H9 (cell line): ENCODE measurements around the gene IPPK. TPM values are rescaled to one million over a fixed set of nuclear protein-coding genes. Genes with fewer than 3 reads are reported as not detected.

ENCODE experiments used
- DNase-seq: peaks from one replicate; pipeline ENCODE4 v3.0.0-alpha.2; 2017
- H2AFZ ChIP-seq: one replicate; pipeline ENCODE4 v1.6.1; 2013; ENCODE audit warnings: mild to moderate bottlenecking, low read length, control low read depth, moderate library complexity
- H2AK5ac ChIP-seq: 2 replicates; pipeline ENCODE4 v1.6.1; 2013; ENCODE audit warnings: low read length, control low read depth, mixed read lengths; ENCODE audit not compliant: insufficient read length
- H2BK120ac ChIP-seq: one replicate; pipeline ENCODE4 v1.6.1; 2013; ENCODE audit warnings: low read depth, mild to moderate bottlenecking, low read length, control low read depth, inconsistent platforms; ENCODE audit not compliant: poor library complexity, severe bottlenecking
- H2BK12ac ChIP-seq: 2 replicates; pipeline ENCODE4 v1.6.1; 2013; ENCODE audit warnings: low read length, control low read depth, mixed read lengths, low read depth; ENCODE audit not compliant: insufficient read length
- H2BK15ac ChIP-seq: 2 replicates; pipeline ENCODE4 v1.6.1; 2013; ENCODE audit warnings: low read depth, low read length, control low read depth
- H2BK20ac ChIP-seq: one replicate; pipeline ENCODE4 v1.6.1; 2013; ENCODE audit warnings: low read depth, mild to moderate bottlenecking, low read length, control low read depth, inconsistent platforms; ENCODE audit not compliant: poor library complexity, severe bottlenecking
- H2BK5ac ChIP-seq: 2 replicates; pipeline ENCODE4 v1.6.1; 2013; ENCODE audit warnings: low read length, control low read depth, mixed read lengths; ENCODE audit not compliant: insufficient read length
- H3K14ac ChIP-seq: 2 replicates; pipeline ENCODE4 v1.6.1; 2013; ENCODE audit warnings: low read length, control low read depth; ENCODE audit not compliant: insufficient read depth
- H3K18ac ChIP-seq: 2 replicates; pipeline ENCODE4 v1.6.1; 2013; ENCODE audit warnings: low read depth, mild to moderate bottlenecking, mixed read lengths, low read length, control low read depth; ENCODE audit not compliant: insufficient read length
- H3K23ac ChIP-seq: 2 replicates; pipeline ENCODE4 v1.6.1; 2013; ENCODE audit warnings: low read length, control low read depth, mixed read lengths, low read depth; ENCODE audit not compliant: insufficient read length
- H3K23me2 ChIP-seq: 2 replicates; pipeline ENCODE4 v1.6.1; 2013; ENCODE audit warnings: low read depth, mild to moderate bottlenecking, mixed read lengths, low read length, control low read depth; ENCODE audit not compliant: insufficient read length, poor library complexity, severe bottlenecking
- H3K27ac ChIP-seq: 2 replicates; pipeline ENCODE4 v1.5.1; 2013; ENCODE audit warnings: low read length, control low read depth, mixed read lengths, low read depth; ENCODE audit not compliant: insufficient read length
- H3K27me3 ChIP-seq: 2 replicates; pipeline ENCODE4 v1.6.1; 2013; ENCODE audit warnings: low read length, control low read depth, inconsistent platforms; ENCODE audit not compliant: insufficient read depth
- H3K4ac ChIP-seq: 2 replicates; pipeline ENCODE4 v1.6.1; 2013; ENCODE audit warnings: low read depth, mild to moderate bottlenecking, control low read depth, inconsistent platforms, low read length, moderate library complexity
- H3K4me1 ChIP-seq: 2 replicates; pipeline ENCODE4 v1.6.1; 2013; ENCODE audit warnings: low read length, control low read depth, inconsistent platforms; ENCODE audit not compliant: insufficient read depth
- H3K4me2 ChIP-seq: 2 replicates; pipeline ENCODE4 v1.6.1; 2013; ENCODE audit warnings: low read length, control low read depth, mixed read lengths; ENCODE audit not compliant: insufficient read length, insufficient read depth
- H3K56ac ChIP-seq: 2 replicates; pipeline ENCODE4 v1.6.1; 2013; ENCODE audit warnings: low read depth, mild to moderate bottlenecking, mixed read lengths, low read length, control low read depth; ENCODE audit not compliant: insufficient read length
- H3K79me1 ChIP-seq: 2 replicates; pipeline ENCODE4 v1.6.1; 2013; ENCODE audit warnings: low read depth, mild to moderate bottlenecking, moderate library complexity, low read length, control low read depth, inconsistent platforms; ENCODE audit not compliant: insufficient read depth, poor library complexity, severe bottlenecking
- H3K79me2 ChIP-seq: 2 replicates; pipeline ENCODE4 v1.6.1; 2013; ENCODE audit warnings: low read length, control low read depth, inconsistent platforms; ENCODE audit not compliant: insufficient read depth
- H3K9ac ChIP-seq: 2 replicates; pipeline ENCODE4 v1.6.1; 2013; ENCODE audit warnings: low read length, control low read depth, mixed read lengths; ENCODE audit not compliant: insufficient read length; ENCODE audit errors: extremely low read depth
- H3K9me3 ChIP-seq: one replicate; pipeline ENCODE4 v1.6.1; 2013; ENCODE audit warnings: low read depth, low read length, inconsistent platforms; ENCODE audit not compliant: control insufficient read depth
- H3T11ph ChIP-seq: one replicate; pipeline ENCODE4 v1.6.1; 2013; ENCODE audit warnings: mild to moderate bottlenecking, low read length, control low read depth, inconsistent platforms
- H4K20me1 ChIP-seq: one replicate; pipeline ENCODE4 v1.6.1; 2013; ENCODE audit not compliant: control insufficient read depth, insufficient read length, insufficient read depth
- H4K5ac ChIP-seq: 2 replicates; pipeline ENCODE4 v1.6.1; 2013; ENCODE audit warnings: low read depth, mild to moderate bottlenecking, mixed read lengths, low read length, control low read depth; ENCODE audit not compliant: insufficient read length
- H4K8ac ChIP-seq: replicated peaks from 2 replicates; pipeline ENCODE4 v1.6.1; 2013; ENCODE audit warnings: low read length, control low read depth, mixed read lengths, low read depth; ENCODE audit not compliant: insufficient read length
- H4K91ac ChIP-seq: 2 replicates; pipeline ENCODE4 v1.6.1; 2013; ENCODE audit warnings: low read depth, mild to moderate bottlenecking, moderate library complexity, mixed read lengths, low read length, control low read depth; ENCODE audit not compliant: insufficient read length
- H3K27ac Mint-ChIP-seq, 3 experiments: 2 replicates in 2 of 3; 3 replicates in 1 of 3; pipeline ENCODE4 v1.8.0; 2020 to 2021; ENCODE audit warnings: mixed read lengths in 3 of 3, mild to moderate bottlenecking in 1 of 3, moderate library complexity in 1 of 3
- H3K27me3 Mint-ChIP-seq: 2 replicates; pipeline ENCODE4 v1.8.0; 2021; ENCODE audit warnings: low read depth, mild to moderate bottlenecking, moderate library complexity, mixed read lengths
- H3K36me3 Mint-ChIP-seq, 3 experiments: 2 replicates in 2 of 3; 3 replicates in 1 of 3; pipeline ENCODE4 v1.8.0; 2020 to 2021; ENCODE audit warnings: low read depth in 3 of 3, mixed read lengths in 3 of 3; ENCODE audit not compliant: insufficient read depth in 1 of 3
- H3K4me1 Mint-ChIP-seq, 2 experiments: 2 replicates each; pipeline ENCODE4 v1.8.0; 2020; ENCODE audit warnings: mixed read lengths in 2 of 2
- H3K4me3 Mint-ChIP-seq, 2 experiments: 2 replicates in 1 of 2; 3 replicates in 1 of 2; pipeline ENCODE4 v1.8.0; 2020 to 2021; ENCODE audit warnings: mild to moderate bottlenecking in 2 of 2, mixed read lengths in 2 of 2, moderate library complexity in 1 of 2
- H3K9me3 Mint-ChIP-seq, 2 experiments: 2 replicates in 1 of 2; 3 replicates in 1 of 2; pipeline ENCODE4 v1.8.0; 2020; ENCODE audit warnings: mild to moderate bottlenecking in 2 of 2, mixed read lengths in 2 of 2, moderate library complexity in 1 of 2
- CTCF ChIP-seq: fragments of 200-600 bp; sonication (generic); conservative IDR thresholded peaks from 3 replicates; pipeline ENCODE4 v1.8.0; 2021; ENCODE audit warnings: antibody characterized with exemption, mild to moderate bottlenecking
- WGBS: extraction: QIAGEN DNeasy Blood & Tissue Kit; methylation state at CpG from one replicate; pipeline ENCODE4 v1.1.7; 2013; ENCODE audit warnings: missing lambda C conversion rate, low lambda C conversion rate, mixed read lengths; ENCODE audit not compliant: insufficient read length; ENCODE audit errors: extremely low coverage; 5-methylcytosine and 5-hydroxymethylcytosine counted together
- total RNA-seq: library from RNA; stranded (reverse); gene quantifications from 2 replicates; pipeline ENCODE4 v1.2.1, GENCODE V29; 2021

IPPK gene
- total RNA-seq, 1 experiment from 2014 or later: 10.7 TPM

- TF ChIP-seq CTCF: no peak
- Histone ChIP-seq H4K20me1 (no peaks in the 10 kb centered on the region), H3K18ac (no peak overlapping the region), H2BK12ac (no peak overlapping the region), H3K4me2 (no peak overlapping the region), H2BK120ac (no peak overlapping the region), H2AK5ac (no peak overlapping the region), H4K5ac (no peak overlapping the region), H3T11ph (no peak overlapping the region), H3K9me3 (no peaks in the 10 kb centered on the region), H3K23me2 (no peaks in the 10 kb centered on the region), H4K91ac (no peak overlapping the region), H3K4me1 (no peaks in the 10 kb centered on the region), H3K27ac (no peak overlapping the region), H3K9ac (no peak overlapping the region), H3K79me1 (no peaks in the 10 kb centered on the region), H3K4ac (no peak overlapping the region), H3K79me2 (no peaks in the 10 kb centered on the region), H2BK5ac (no peak overlapping the region), H4K8ac (no peak overlapping the region), H2BK15ac (no peak overlapping the region), H3K23ac (no peak overlapping the region), H2BK20ac (no peak overlapping the region), H3K14ac (no peak overlapping the region), H3K27me3 (no peaks in the 10 kb centered on the region), H2AFZ (no peak overlapping the region), H3K56ac (no peak overlapping the region)
- no CpG with 5 or more reads among the region's 10 CpGs for WGBS
- Mint-ChIP-seq H3K4me3 (no peak overlapping the region), H3K27ac (peak overlapping the region in 1 of 3 experiments; percentile 64; a peak in 1 of 7 replicates), H3K9me3 (no peaks in the 10 kb centered on the region), H3K36me3 (peaks cover 25 to 51% (median 50%) of the 10 kb centered on the region in 3 experiments; a peak in 6 of 7 replicates), H3K4me1 (no peaks in the 10 kb centered on the region), H3K27me3 (no peaks in the 10 kb centered on the region)
- peak; percentile 10 for DNase-seq
Measured at GRCh38 chr9:92650839-92651621, 18.9 kb downstream of the IPPK start.
